Measurements from ENCODE around the gene RFESD. TPM values are rescaled to one million over a fixed set of nuclear protein-coding genes. Genes with fewer than 3 reads are reported as not detected.

The RFESD gene
- total and polyA plus RNA-seq, 10 of the 15 experiments (the other 5 are each of a cell fraction or from before 2014, with no cell fraction given) = 1.9 to 14.7 (median 4.9) TPM

DNA sequence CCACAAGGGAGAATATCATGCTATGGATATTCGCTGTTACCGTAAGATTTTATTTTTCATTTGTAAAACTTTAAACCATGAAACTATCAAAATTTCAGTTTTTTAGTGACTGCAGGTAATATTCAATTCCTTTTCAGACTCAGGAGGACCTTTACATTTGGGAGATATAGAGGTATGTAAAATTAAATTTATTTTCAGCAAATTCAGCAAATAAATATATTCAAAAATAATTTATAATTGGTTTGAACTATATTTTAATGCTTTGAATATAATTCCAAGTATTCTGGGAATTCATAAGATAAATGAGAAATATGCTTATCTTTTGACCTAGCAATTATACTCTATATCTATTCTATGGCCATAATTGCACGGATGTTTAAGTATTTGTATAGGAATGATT is 7.6 kb downstream of the RFESD start:
- no peak overlapping the region for H2AFZ ChIP-seq (ENCODE audit: control insufficient read depth, low read depth, low read length)
- ChIA-PET SMC1A (ENCODE audit: uncharacterized antibody, unreplicated experiment) (interaction anchor here (0.5 to 3.7 kb wide), 3 partner anchors 117 to 202 kb away, joined by 3 to 19 read pairs (median 3); no protein-coding TSS in a partner anchor), CTCF (interaction anchor here (1.3 to 4.8 kb wide), 3 partner anchors 10 to 127 kb away, joined by 6 to 30 read pairs (median 7); no protein-coding TSS in a partner anchor), RAD21 (ENCODE audit: unreplicated experiment) (interaction anchor here (1.2 to 1.6 kb wide), 2 partner anchors 10 to 127 kb away, joined by 3 to 4 read pairs; no protein-coding TSS in a partner anchor), POLR2A (no interaction called here)
- WGBS (ENCODE audit: insufficient coverage, insufficient replicate concordance, low lambda C conversion rate, missing lambda C conversion rate) = 100% methylated on average over 3 of the region's 3 CpGs
- no TSS peak for BruUV-seq (replicated peaks)
- H3K4me1 ChIP-seq (ENCODE audit: control insufficient read depth, insufficient read depth, low read length) = no peaks in the 10 kb centered on the region
- H3K36me3 ChIP-seq (ENCODE audit: control insufficient read depth in 2 of 2, insufficient read depth in 2 of 2, low read length in 1 of 2) = no peaks in the 10 kb centered on the region
- ATAC-seq = no peak
- TF ChIP-seq NR2C1 (IDR thresholded peaks at IDR 0.05) = no peak
- TF ChIP-seq E4F1 (IDR thresholded peaks at IDR 0.05; ENCODE audit: borderline replicate concordance, partially characterized antibody) = no peak
- TF ChIP-seq SUZ12 (IDR thresholded peaks at IDR 0.05; ENCODE audit: unreplicated experiment) = no peak
- TF ChIP-seq PAX5 (IDR thresholded peaks at IDR 0.05; ENCODE audit: borderline replicate concordance, low read depth, low read length) = no peak
- no peak for TF ChIP-seq BRCA1 (IDR thresholded peaks at IDR 0.05; ENCODE audit: low read depth, low read length)
- no peak for TF ChIP-seq SRF (IDR thresholded peaks at IDR 0.05; ENCODE audit: low read depth in 2 of 2, low read length in 2 of 2)
- no peak for TF ChIP-seq POLR2AphosphoS2 (IDR thresholded peaks at IDR 0.05; ENCODE audit: low read depth, low read length)
- TF ChIP-seq CBX3 (IDR thresholded peaks at IDR 0.05; ENCODE audit: borderline replicate concordance, low read depth) = no peak
- no peak for TF ChIP-seq BCLAF1 (IDR thresholded peaks at IDR 0.05)
- TF ChIP-seq CHD1 (IDR thresholded peaks at IDR 0.05; ENCODE audit: low read depth, low read length) = no peak
- intact Hi-C loops (cut with micrococcal nuclease; ENCODE audit: unreplicated experiment) = no loop called here
- DNase-seq (ENCODE audit: low read depth, low spot score) = no peak
- in situ Hi-C loops (cut with MboI) = no loop called here
- no peaks in the 10 kb centered on the region for H3K27me3 ChIP-seq (replicated peaks in 1 of 2; ENCODE audit: control insufficient read depth in 2 of 2, insufficient read depth in 2 of 2, low read length in 1 of 2)
- no peak overlapping the region for H3K4me2 ChIP-seq (ENCODE audit: control insufficient read depth, insufficient read depth)
- FAIRE-seq = no peak
- no peaks in the 10 kb centered on the region for H3K9me3 ChIP-seq (replicated peaks; ENCODE audit: control insufficient read depth, insufficient read depth, low read length)
- H3K9ac ChIP-seq (ENCODE audit: control insufficient read depth, insufficient read depth, low read length) = no peak overlapping the region
- no peaks in the 10 kb centered on the region for H3K79me2 ChIP-seq (ENCODE audit: control insufficient read depth, insufficient read depth, low read length)
- no peak overlapping the region for H3K27ac ChIP-seq (ENCODE audit: control insufficient read depth, insufficient read depth)
- H3K4me3 ChIP-seq = no peak overlapping the region
- H4K20me1 ChIP-seq (ENCODE audit: control insufficient read depth, insufficient read depth) = no peaks in the 10 kb centered on the region

Measured in GM12878 (cell line).